Peyer's patch (tissue), 4 donors: ENCODE results near the gene COL26A1.

ENCODE experiments used
- CTCF ChIP-seq, 6 experiments: fragments of 450-650 bp in 4 of 6; fragments of 200-600 bp in 2 of 6; sonication (generic) in 1 of 6; IDR thresholded peaks; one replicate each; pipeline ENCODE4 v1.5.1; 2017 to 2019; ENCODE audit warnings: antibody characterized with exemption in 6 of 6, mild to moderate bottlenecking in 3 of 6, moderate library complexity in 1 of 6
- POLR2A ChIP-seq, 2 donors: fragments of 450-650 bp; IDR thresholded peaks; one replicate each; pipeline ENCODE4 v1.5.1; 2017; ENCODE audit warnings: antibody characterized with exemption in 2 of 2, mild to moderate bottlenecking in 2 of 2, moderate library complexity in 2 of 2

GRCh38 chr7:101368422-101369165, 5.9 kb downstream of the COL26A1 start:
- no peak for TF ChIP-seq CTCF (IDR thresholded peaks at IDR 0.05)
- TF ChIP-seq POLR2A (IDR thresholded peaks at IDR 0.05), result no peak
